Measurements from ENCODE around the gene PRKAR1A.
"Not testable (repeated sequence)": the region's sequence is repeated elsewhere in the genome, so short reads cannot be mapped to it uniquely, and the experiment has no call there.

PRKAR1A gene

GRCh38 chr17:68480885-68481284, 31.3 kb upstream of the PRKAR1A start:
- H3K36me3 ChIP-seq (ENCODE audit: control insufficient read depth, insufficient read depth, low read length): no peaks in the 10 kb centered on the region
- no peak for TF ChIP-seq CTCF (IDR thresholded peaks at IDR 0.05; ENCODE audit: insufficient read depth, low read length, poor library complexity, severe bottlenecking)
- DNase-seq (ENCODE audit: extremely low read depth, insufficient read length): no peak
- no peaks in the 10 kb centered on the region for H3K27me3 ChIP-seq (replicated peaks; ENCODE audit: control insufficient read depth, insufficient read depth, low read length)
- no peak overlapping the region for H3K4me3 ChIP-seq (replicated peaks; ENCODE audit: low read depth, low read length)

GRCh38 chr17:68482576-68483041, 29.6 kb upstream of the PRKAR1A start:
- no peak overlapping the region for H3K4me3 ChIP-seq (replicated peaks; ENCODE audit: low read depth, low read length)
- no peaks in the 10 kb centered on the region for H3K36me3 ChIP-seq (ENCODE audit: control insufficient read depth, insufficient read depth, low read length)
- no peaks in the 10 kb centered on the region for H3K27me3 ChIP-seq (replicated peaks; ENCODE audit: control insufficient read depth, insufficient read depth, low read length)
- DNase-seq (ENCODE audit: extremely low read depth, insufficient read length): no peak
- TF ChIP-seq CTCF (IDR thresholded peaks at IDR 0.05; ENCODE audit: insufficient read depth, low read length, poor library complexity, severe bottlenecking): no peak

GRCh38 chr17:68484458-68484857, 27.8 kb upstream of the PRKAR1A start:
- Histone ChIP-seq H3K4me3 (replicated peaks; ENCODE audit: low read depth, low read length) (no peak overlapping the region), H3K27me3 (replicated peaks; ENCODE audit: control insufficient read depth, insufficient read depth, low read length) (no peaks in the 10 kb centered on the region), H3K36me3 (ENCODE audit: control insufficient read depth, insufficient read depth, low read length) (no peaks in the 10 kb centered on the region)
- DNase-seq (ENCODE audit: extremely low read depth, insufficient read length): no peak
- TF ChIP-seq CTCF (IDR thresholded peaks at IDR 0.05; ENCODE audit: insufficient read depth, low read length, poor library complexity, severe bottlenecking): no peak

GRCh38 chr17:68489919-68490318, 22.3 kb upstream of the PRKAR1A start:
- TF ChIP-seq CTCF (IDR thresholded peaks at IDR 0.05; ENCODE audit: insufficient read depth, low read length, poor library complexity, severe bottlenecking): no peak
- Histone ChIP-seq H3K36me3 (ENCODE audit: control insufficient read depth, insufficient read depth, low read length) (no peaks in the 10 kb centered on the region), H3K27me3 (replicated peaks; ENCODE audit: control insufficient read depth, insufficient read depth, low read length) (no peaks in the 10 kb centered on the region), H3K4me3 (replicated peaks; ENCODE audit: low read depth, low read length) (no peak overlapping the region)
- DNase-seq (ENCODE audit: extremely low read depth, insufficient read length): no peak

GRCh38 chr17:68491381-68492231, 20.6 kb upstream of the PRKAR1A start:
- no peak overlapping the region for H3K4me3 ChIP-seq (replicated peaks; ENCODE audit: low read depth, low read length)
- TF ChIP-seq CTCF (IDR thresholded peaks at IDR 0.05; ENCODE audit: insufficient read depth, low read length, poor library complexity, severe bottlenecking): no peak
- DNase-seq (ENCODE audit: extremely low read depth, insufficient read length): no peak

GRCh38 chr17:68492394-68493054, 19.7 kb upstream of the PRKAR1A start:
- not testable (repeated sequence) for H3K4me3 ChIP-seq (replicated peaks; ENCODE audit: low read depth, low read length); DNase-seq (ENCODE audit: extremely low read depth, insufficient read length); H3K36me3 ChIP-seq (ENCODE audit: control insufficient read depth, insufficient read depth, low read length); H3K27me3 ChIP-seq (replicated peaks; ENCODE audit: control insufficient read depth, insufficient read depth, low read length)

More at GRCh38 chr17:68491381-68492231, 20.6 kb upstream of the PRKAR1A start:
- Histone ChIP-seq H3K27me3 (replicated peaks; ENCODE audit: control insufficient read depth, insufficient read depth, low read length) (no peaks in the 10 kb centered on the region), H3K36me3 (ENCODE audit: control insufficient read depth, insufficient read depth, low read length) (no peaks in the 10 kb centered on the region)
